ENCODE results near the gene SLC9A6.

Gene SLC9A6

GRCh38 chrX:136034668-136035067, 49.4 kb downstream of the SLC9A6 start:
- no peak for TF ChIP-seq CTCF (IDR thresholded peaks at IDR 0.05; ENCODE audit: low read depth, low read length, missing control alignments)
- H3K4me3 ChIP-seq (replicated peaks; ENCODE audit: low read depth, low read length) = no peak overlapping the region

GRCh38 chrX:136035663-136036062, 50.4 kb downstream of the SLC9A6 start:
- DNase-seq (ENCODE audit: extremely low read depth, low read depth) = no peak
- H3K4me3 ChIP-seq (replicated peaks; ENCODE audit: low read depth, low read length) = no peak overlapping the region
- no peak for TF ChIP-seq CTCF (IDR thresholded peaks at IDR 0.05; ENCODE audit: low read depth, low read length, missing control alignments)

More at GRCh38 chrX:136034668-136035067, 49.4 kb downstream of the SLC9A6 start:
- no peak for DNase-seq (ENCODE audit: extremely low read depth, low read depth)

GRCh38 chrX:136039485-136039884, 54.2 kb downstream of the SLC9A6 start:
- no peak for DNase-seq (ENCODE audit: extremely low read depth, low read depth)
- TF ChIP-seq CTCF (IDR thresholded peaks at IDR 0.05; ENCODE audit: low read depth, low read length, missing control alignments) = no peak
- H3K4me3 ChIP-seq (replicated peaks; ENCODE audit: low read depth, low read length) = no peak overlapping the region

- DNase-seq (ENCODE audit: extremely low read depth, low read depth) = no peak
- no peak overlapping the region for H3K4me3 ChIP-seq (replicated peaks; ENCODE audit: low read depth, low read length)
- TF ChIP-seq CTCF (IDR thresholded peaks at IDR 0.05; ENCODE audit: low read depth, low read length, missing control alignments) = no peak
These were observed 54.7 kb downstream of the SLC9A6 start for GRCh38 chrX:136039968-136040367.

GRCh38 chrX:136041254-136041812, 56.1 kb downstream of the SLC9A6 start:
- H3K4me3 ChIP-seq (replicated peaks; ENCODE audit: low read depth, low read length) = no peak overlapping the region
- no peak for TF ChIP-seq CTCF (IDR thresholded peaks at IDR 0.05; ENCODE audit: low read depth, low read length, missing control alignments)
- DNase-seq (ENCODE audit: extremely low read depth, low read depth) = no peak

GRCh38 chrX:136045008-136045407, 59.8 kb downstream of the SLC9A6 start:
- H3K4me3 ChIP-seq (replicated peaks; ENCODE audit: low read depth, low read length) = no peak overlapping the region
- no peak for TF ChIP-seq CTCF (IDR thresholded peaks at IDR 0.05; ENCODE audit: low read depth, low read length, missing control alignments)
- DNase-seq (ENCODE audit: extremely low read depth, low read depth) = no peak

All from HFF-Myc (cell line).